GM19397 (cell line): ENCODE measurements around the gene TRPC1.
"Not testable (repeated sequence)": the region's sequence is repeated elsewhere in the genome, so short reads cannot be mapped to it uniquely, and the experiment has no call there.

Experiments used
- ATAC-seq: cut with Tn5 transposase; IDR thresholded peaks from one replicate; pipeline ENCODE4 v1.9.1; 2021; ENCODE audit warnings: mild to moderate bottlenecking, moderate library complexity; ENCODE audit not compliant: unreplicated experiment

TRPC1 gene

GRCh38 chr3:142750531-142750930, 26.7 kb downstream of the TRPC1 start:
- ATAC-seq = not testable (repeated sequence)

- ATAC-seq = not testable (repeated sequence)
These were observed 28.8 kb downstream of the TRPC1 start for GRCh38 chr3:142752605-142753004.

- no peak for ATAC-seq
These were observed 30.7 kb downstream of the TRPC1 start for GRCh38 chr3:142754494-142754893.

GRCh38 chr3:142768338-142768737, 44.5 kb downstream of the TRPC1 start:
- no peak for ATAC-seq

- no peak for ATAC-seq
These were observed 54.1 kb downstream of the TRPC1 start for GRCh38 chr3:142777927-142778326.

- ATAC-seq = no peak
These were observed 54.7 kb downstream of the TRPC1 start for GRCh38 chr3:142778541-142778940.

GRCh38 chr3:142779591-142779990, 55.8 kb downstream of the TRPC1 start:
- no peak for ATAC-seq

GRCh38 chr3:142782616-142783015, 58.8 kb downstream of the TRPC1 start:
- ATAC-seq = no peak

GRCh38 chr3:142784228-142784627, 60.4 kb downstream of the TRPC1 start:
- no peak for ATAC-seq

GRCh38 chr3:142785996-142786395, 62.2 kb downstream of the TRPC1 start:
- no peak for ATAC-seq

GRCh38 chr3:142787719-142788118, 63.9 kb downstream of the TRPC1 start:
- no peak for ATAC-seq

GRCh38 chr3:142794508-142794907, 70.7 kb downstream of the TRPC1 start:
- ATAC-seq = no peak

- no peak for ATAC-seq
These were observed 71.5 kb downstream of the TRPC1 start for GRCh38 chr3:142795332-142795731.

GRCh38 chr3:142796823-142797222, 73.0 kb downstream of the TRPC1 start:
- ATAC-seq = no peak

GRCh38 chr3:142801746-142802145, 77.9 kb downstream of the TRPC1 start:
- no peak for ATAC-seq

GRCh38 chr3:142802891-142803290, 79.1 kb downstream of the TRPC1 start:
- no peak for ATAC-seq

GRCh38 chr3:142808103-142808917, 84.5 kb downstream of the TRPC1 start:
- ATAC-seq = no peak

GRCh38 chr3:142809259-142809658, 85.4 kb downstream of the TRPC1 start:
- no peak for ATAC-seq

GRCh38 chr3:142815803-142816202, 92.0 kb downstream of the TRPC1 start:
- no peak for ATAC-seq

- no peak for ATAC-seq
These were observed 93.5 kb downstream of the TRPC1 start for GRCh38 chr3:142817356-142817755.

GRCh38 chr3:142817897-142818296, 94.1 kb downstream of the TRPC1 start:
- no peak for ATAC-seq

- ATAC-seq = no peak
These were observed 94.8 kb downstream of the TRPC1 start for GRCh38 chr3:142818651-142819050.

GRCh38 chr3:142819179-142819578, 95.3 kb downstream of the TRPC1 start:
- ATAC-seq = no peak
